ENCODE measurements around the gene MACROD2.

Gene MACROD2

GRCh38 chr20:15257569-15257870, 1262.2 kb downstream of the MACROD2 start:
- DNase-seq (ENCODE audit: insufficient read length, low spot score) (no peak), FAIRE-seq (no peak)
- TF ChIP-seq PAX5 (IDR thresholded peaks at IDR 0.05; ENCODE audit: insufficient read depth, low read length, severe bottlenecking) (no peak), POLR2A (IDR thresholded peaks at IDR 0.05; ENCODE audit: low read depth, low read length) (no peak), SPI1 (IDR thresholded peaks at IDR 0.05; ENCODE audit: low read depth, low read length) (no peak), TAF1 (IDR thresholded peaks at IDR 0.05; ENCODE audit: low read depth, low read length) (no peak), POU2F2 (IDR thresholded peaks at IDR 0.05; ENCODE audit: low read depth, low read length) (no peak), POLR2AphosphoS5 (IDR thresholded peaks at IDR 0.05; ENCODE audit: low read depth, low read length) (no peak)

- DNase-seq (ENCODE audit: insufficient read length, low spot score) (no peak), FAIRE-seq (no peak)
- TF ChIP-seq TAF1 (IDR thresholded peaks at IDR 0.05; ENCODE audit: low read depth, low read length) (no peak), PAX5 (IDR thresholded peaks at IDR 0.05; ENCODE audit: insufficient read depth, low read length, severe bottlenecking) (no peak), POU2F2 (IDR thresholded peaks at IDR 0.05; ENCODE audit: low read depth, low read length) (no peak), POLR2AphosphoS5 (IDR thresholded peaks at IDR 0.05; ENCODE audit: low read depth, low read length) (no peak)
These were observed 1270.4 kb downstream of the MACROD2 start for GRCh38 chr20:15265581-15266309.

- TF ChIP-seq SPI1 (IDR thresholded peaks at IDR 0.05; ENCODE audit: low read depth, low read length) (no peak), PAX5 (IDR thresholded peaks at IDR 0.05; ENCODE audit: insufficient read depth, low read length, severe bottlenecking) (no peak), POLR2AphosphoS5 (IDR thresholded peaks at IDR 0.05; ENCODE audit: low read depth, low read length) (no peak), POLR2A (IDR thresholded peaks at IDR 0.05; ENCODE audit: low read depth, low read length) (no peak), TAF1 (IDR thresholded peaks at IDR 0.05; ENCODE audit: low read depth, low read length) (no peak), POU2F2 (IDR thresholded peaks at IDR 0.05; ENCODE audit: low read depth, low read length) (no peak)
- DNase-seq (ENCODE audit: insufficient read length, low spot score): no peak
- no peak for FAIRE-seq
These were observed 1272.6 kb downstream of the MACROD2 start for GRCh38 chr20:15267935-15268334.

GRCh38 chr20:15278041-15278440, 1282.7 kb downstream of the MACROD2 start:
- DNase-seq (ENCODE audit: insufficient read length, low spot score) (no peak), FAIRE-seq (no peak)
- no peak for TF ChIP-seq PAX5 (IDR thresholded peaks at IDR 0.05; ENCODE audit: insufficient read depth, low read length, severe bottlenecking)
- TF ChIP-seq SPI1 (IDR thresholded peaks at IDR 0.05; ENCODE audit: low read depth, low read length): no peak
- TF ChIP-seq TAF1 (IDR thresholded peaks at IDR 0.05; ENCODE audit: low read depth, low read length): no peak
- TF ChIP-seq POLR2A (IDR thresholded peaks at IDR 0.05; ENCODE audit: low read depth, low read length): no peak
- TF ChIP-seq POLR2AphosphoS5 (IDR thresholded peaks at IDR 0.05; ENCODE audit: low read depth, low read length): no peak
- no peak for TF ChIP-seq POU2F2 (IDR thresholded peaks at IDR 0.05; ENCODE audit: low read depth, low read length)

GRCh38 chr20:15287329-15287728, 1292.0 kb downstream of the MACROD2 start:
- DNase-seq (ENCODE audit: insufficient read length, low spot score) (no peak), FAIRE-seq (no peak)
- no peak for TF ChIP-seq POLR2AphosphoS5 (IDR thresholded peaks at IDR 0.05; ENCODE audit: low read depth, low read length)
- no peak for TF ChIP-seq TAF1 (IDR thresholded peaks at IDR 0.05; ENCODE audit: low read depth, low read length)
- no peak for TF ChIP-seq PAX5 (IDR thresholded peaks at IDR 0.05; ENCODE audit: insufficient read depth, low read length, severe bottlenecking)
- no peak for TF ChIP-seq POU2F2 (IDR thresholded peaks at IDR 0.05; ENCODE audit: low read depth, low read length)
- TF ChIP-seq POLR2A (IDR thresholded peaks at IDR 0.05; ENCODE audit: low read depth, low read length): no peak
- no peak for TF ChIP-seq SPI1 (IDR thresholded peaks at IDR 0.05; ENCODE audit: low read depth, low read length)

GRCh38 chr20:15288106-15288505, 1292.8 kb downstream of the MACROD2 start:
- FAIRE-seq (no peak), DNase-seq (ENCODE audit: insufficient read length, low spot score) (no peak)
- no peak for TF ChIP-seq TAF1 (IDR thresholded peaks at IDR 0.05; ENCODE audit: low read depth, low read length)
- TF ChIP-seq POU2F2 (IDR thresholded peaks at IDR 0.05; ENCODE audit: low read depth, low read length): no peak
- no peak for TF ChIP-seq PAX5 (IDR thresholded peaks at IDR 0.05; ENCODE audit: insufficient read depth, low read length, severe bottlenecking)
- no peak for TF ChIP-seq POLR2AphosphoS5 (IDR thresholded peaks at IDR 0.05; ENCODE audit: low read depth, low read length)
- no peak for TF ChIP-seq POLR2A (IDR thresholded peaks at IDR 0.05; ENCODE audit: low read depth, low read length)
- TF ChIP-seq SPI1 (IDR thresholded peaks at IDR 0.05; ENCODE audit: low read depth, low read length): no peak

- TF ChIP-seq SPI1 (IDR thresholded peaks at IDR 0.05; ENCODE audit: low read depth, low read length) (no peak), POU2F2 (IDR thresholded peaks at IDR 0.05; ENCODE audit: low read depth, low read length) (no peak), TAF1 (IDR thresholded peaks at IDR 0.05; ENCODE audit: low read depth, low read length) (no peak), POLR2AphosphoS5 (IDR thresholded peaks at IDR 0.05; ENCODE audit: low read depth, low read length) (no peak), PAX5 (IDR thresholded peaks at IDR 0.05; ENCODE audit: insufficient read depth, low read length, severe bottlenecking) (no peak), POLR2A (IDR thresholded peaks at IDR 0.05; ENCODE audit: low read depth, low read length) (no peak)
- no peak for DNase-seq (ENCODE audit: insufficient read length, low spot score)
- FAIRE-seq: no peak
These were observed 1294.0 kb downstream of the MACROD2 start for GRCh38 chr20:15289337-15289736.

- FAIRE-seq (no peak), DNase-seq (ENCODE audit: insufficient read length, low spot score) (no peak)
- TF ChIP-seq TAF1 (IDR thresholded peaks at IDR 0.05; ENCODE audit: low read depth, low read length): no peak
- no peak for TF ChIP-seq POLR2AphosphoS5 (IDR thresholded peaks at IDR 0.05; ENCODE audit: low read depth, low read length)
- TF ChIP-seq POLR2A (IDR thresholded peaks at IDR 0.05; ENCODE audit: low read depth, low read length): no peak
- no peak for TF ChIP-seq PAX5 (IDR thresholded peaks at IDR 0.05; ENCODE audit: insufficient read depth, low read length, severe bottlenecking)
- no peak for TF ChIP-seq SPI1 (IDR thresholded peaks at IDR 0.05; ENCODE audit: low read depth, low read length)
- TF ChIP-seq POU2F2 (IDR thresholded peaks at IDR 0.05; ENCODE audit: low read depth, low read length): no peak
These were observed 1297.1 kb downstream of the MACROD2 start for GRCh38 chr20:15292405-15292804.

- FAIRE-seq (no peak), DNase-seq (ENCODE audit: insufficient read length, low spot score) (no peak)
- TF ChIP-seq SPI1 (IDR thresholded peaks at IDR 0.05; ENCODE audit: low read depth, low read length) (no peak), TAF1 (IDR thresholded peaks at IDR 0.05; ENCODE audit: low read depth, low read length) (no peak), POU2F2 (IDR thresholded peaks at IDR 0.05; ENCODE audit: low read depth, low read length) (no peak), PAX5 (IDR thresholded peaks at IDR 0.05; ENCODE audit: insufficient read depth, low read length, severe bottlenecking) (no peak), POLR2AphosphoS5 (IDR thresholded peaks at IDR 0.05; ENCODE audit: low read depth, low read length) (no peak), POLR2A (IDR thresholded peaks at IDR 0.05; ENCODE audit: low read depth, low read length) (no peak)
These were observed 1301.1 kb downstream of the MACROD2 start for GRCh38 chr20:15296422-15296821.
